Neural progenitor cell (in vitro differentiated cells): Measurements from ENCODE around the gene CCL24. TPM values are rescaled to one million over a fixed set of nuclear protein-coding genes. Genes with fewer than 3 reads are reported as not detected.
"Not testable (repeated sequence)": the region's sequence is repeated elsewhere in the genome, so short reads cannot be mapped to it uniquely, and the experiment has no call there.

Experiments used
- DNase-seq: peaks from one replicate; pipeline ENCODE4 v3.0.0-alpha.2; 2016; ENCODE audit warnings: low spot score
- H2AFZ ChIP-seq: fragments of 200-600 bp; sonication (generic); replicated peaks from 2 replicates; pipeline ENCODE4 v1.6.1; 2016; ENCODE audit warnings: antibody characterized with exemption
- H3F3A ChIP-seq: fragments of 200-600 bp; sonication (generic); 2 replicates; pipeline ENCODE4 v1.6.1; 2016; ENCODE audit warnings: antibody characterized with exemption, low read depth
- H3K27ac ChIP-seq: fragments of 200-600 bp; sonication (generic); 2 replicates; pipeline ENCODE4 v1.5.1; 2016; ENCODE audit warnings: mild to moderate bottlenecking
- H3K27me3 ChIP-seq: fragments of 200-600 bp; sonication (generic); 2 replicates; pipeline ENCODE4 v1.6.1; 2016; ENCODE audit warnings: mild to moderate bottlenecking, moderate library complexity
- H3K36me3 ChIP-seq: fragments of 200-600 bp; sonication (generic); 2 replicates; pipeline ENCODE4 v1.5.1; 2016
- H3K4me1 ChIP-seq: fragments of 200-600 bp; sonication (generic); 2 replicates; pipeline ENCODE4 v1.6.1; 2016; ENCODE audit warnings: mixed run types
- H3K4me2 ChIP-seq: fragments of 200-600 bp; sonication (generic); 2 replicates; pipeline ENCODE4 v1.6.1; 2016
- H3K4me3 ChIP-seq: fragments of 200-600 bp; sonication (generic); 2 replicates; pipeline ENCODE4 v1.5.1; 2016
- H3K79me2 ChIP-seq: fragments of 200-600 bp; sonication (generic); 2 replicates; pipeline ENCODE4 v1.6.1; 2016; ENCODE audit warnings: low read depth
- H3K9ac ChIP-seq: fragments of 200-600 bp; sonication (generic); 2 replicates; pipeline ENCODE4 v1.6.1; 2016
- H3K9me3 ChIP-seq: fragments of 200-600 bp; sonication (generic); 2 replicates; pipeline ENCODE4 v1.5.1; 2016; ENCODE audit warnings: low read depth
- H4K20me1 ChIP-seq: fragments of 200-600 bp; sonication (generic); 2 replicates; pipeline ENCODE4 v1.6.1; 2016; ENCODE audit warnings: low read depth
- H3K27ac Mint-ChIP-seq: 3 replicates; pipeline ENCODE4 v1.8.0; 2021; ENCODE audit warnings: mixed read lengths
- H3K27me3 Mint-ChIP-seq: 2 replicates; pipeline ENCODE4 v1.8.0; 2022; ENCODE audit warnings: low read depth, mild to moderate bottlenecking, inconsistent platforms, moderate library complexity, mixed read lengths; ENCODE audit not compliant: insufficient read depth
- H3K36me3 Mint-ChIP-seq: 3 replicates; pipeline ENCODE4 v1.8.0; 2021; ENCODE audit warnings: mixed read lengths
- H3K4me1 Mint-ChIP-seq: 3 replicates; pipeline ENCODE4 v1.8.0; 2021; ENCODE audit warnings: mixed read lengths
- H3K4me3 Mint-ChIP-seq: 3 replicates; pipeline ENCODE4 v1.8.0; 2021; ENCODE audit warnings: mild to moderate bottlenecking, moderate library complexity, mixed read lengths
- H3K9me3 Mint-ChIP-seq: 3 replicates; pipeline ENCODE4 v1.8.0; 2020; ENCODE audit warnings: mixed read lengths
- CTCF ChIP-seq: fragments of 200-600 bp; sonication (generic); IDR thresholded peaks from 2 replicates; pipeline ENCODE4 v1.5.1; 2017; ENCODE audit warnings: antibody characterized with exemption, mild to moderate bottlenecking
- EZH2 ChIP-seq: fragments of 200-600 bp; sonication (generic); IDR thresholded peaks from 2 replicates; pipeline ENCODE4 v1.6.1; 2017; ENCODE audit warnings: antibody characterized with exemption, mild to moderate bottlenecking, moderate library complexity
- EZH2phosphoT487 ChIP-seq: fragments of 200-600 bp; sonication (generic); IDR thresholded peaks from 2 replicates; pipeline ENCODE4 v1.6.1; 2017; ENCODE audit warnings: antibody characterized with exemption
- total RNA-seq: library from RNA; depleted of rRNA; stranded (reverse); fragments of >200 nt; gene quantifications from 2 replicates; pipeline ENCODE4 v1.2.3, GENCODE V29; 2015; ENCODE audit warnings: low replicate concordance

CCL24 gene
- total RNA-seq, 1 donor from 2014 or later: not detected

- TF ChIP-seq EZH2 (no peak), CTCF (no peak)
- Mint-ChIP-seq H3K4me3 (no peak overlapping the region), H3K36me3 (no peaks in the 10 kb centered on the region), H3K27me3 (no peaks in the 10 kb centered on the region), H3K27ac (no peak overlapping the region), H3K4me1 (peaks cover 3% of the 10 kb centered on the region), H3K9me3 (no peaks in the 10 kb centered on the region)
- Histone ChIP-seq H3F3A (no peaks in the 10 kb centered on the region), H3K27ac (no peak overlapping the region), H3K36me3 (no peaks in the 10 kb centered on the region), H3K27me3 (no peaks in the 10 kb centered on the region), H3K4me2 (no peak overlapping the region), H3K4me1 (no peaks in the 10 kb centered on the region), H2AFZ (no peak overlapping the region), H3K79me2 (no peaks in the 10 kb centered on the region), H4K20me1 (no peaks in the 10 kb centered on the region), H3K4me3 (no peak overlapping the region), H3K9me3 (no peaks in the 10 kb centered on the region), H3K9ac (no peak overlapping the region)
- no peak for DNase-seq
Measured at GRCh38 chr7:75849573-75849972, 36.0 kb upstream of the CCL24 start.

GRCh38 chr7:75847707-75848106, 34.1 kb upstream of the CCL24 start:
- Mint-ChIP-seq H3K4me3 (no peak overlapping the region), H3K27me3 (no peaks in the 10 kb centered on the region), H3K36me3 (no peaks in the 10 kb centered on the region), H3K9me3 (no peaks in the 10 kb centered on the region), H3K27ac (no peak overlapping the region), H3K4me1 (no peaks in the 10 kb centered on the region)
- no peak overlapping the region for H3K27ac ChIP-seq
- no peak overlapping the region for H3K4me3 ChIP-seq
- no peaks in the 10 kb centered on the region for H3K9me3 ChIP-seq
- TF ChIP-seq CTCF (no peak), EZH2phosphoT487 (no peak), EZH2 (no peak)
- H3K79me2 ChIP-seq: no peaks in the 10 kb centered on the region
- H4K20me1 ChIP-seq: no peaks in the 10 kb centered on the region
- no peak for DNase-seq
- H3K27me3 ChIP-seq: no peaks in the 10 kb centered on the region
- H3K36me3 ChIP-seq: no peaks in the 10 kb centered on the region
- H3F3A ChIP-seq: no peaks in the 10 kb centered on the region
- H3K9ac ChIP-seq: no peak overlapping the region
- peak overlapping the region; percentile 26 for H2AFZ ChIP-seq
- no peak overlapping the region for H3K4me2 ChIP-seq
- H3K4me1 ChIP-seq: no peaks in the 10 kb centered on the region

- not testable (repeated sequence) for H3K4me2 ChIP-seq, H3K9ac ChIP-seq, H3K4me1 ChIP-seq, H3K9me3 Mint-ChIP-seq, H3F3A ChIP-seq, H3K36me3 Mint-ChIP-seq, H3K4me3 ChIP-seq, DNase-seq, H2AFZ ChIP-seq, H3K27ac Mint-ChIP-seq, H4K20me1 ChIP-seq, H3K27me3 Mint-ChIP-seq, H3K9me3 ChIP-seq, H3K4me3 Mint-ChIP-seq, H3K4me1 Mint-ChIP-seq, H3K27me3 ChIP-seq, H3K36me3 ChIP-seq, H3K79me2 ChIP-seq, H3K27ac ChIP-seq
Measured at GRCh38 chr7:75845132-75845531, 31.5 kb upstream of the CCL24 start.

GRCh38 chr7:75844158-75844557, 30.6 kb upstream of the CCL24 start:
- no peak for DNase-seq
- Histone ChIP-seq H3K27ac (no peak overlapping the region), H3K79me2 (no peaks in the 10 kb centered on the region), H2AFZ (no peak overlapping the region), H3K4me3 (no peak overlapping the region), H3K9me3 (no peaks in the 10 kb centered on the region), H4K20me1 (no peaks in the 10 kb centered on the region), H3K9ac (no peak overlapping the region), H3K27me3 (no peaks in the 10 kb centered on the region), H3K4me2 (no peak overlapping the region), H3F3A (no peaks in the 10 kb centered on the region), H3K36me3 (no peaks in the 10 kb centered on the region), H3K4me1 (no peaks in the 10 kb centered on the region)
- no peaks in the 10 kb centered on the region for H3K4me1 Mint-ChIP-seq
- H3K27me3 Mint-ChIP-seq: peaks cover 4% of the 10 kb centered on the region
- no peaks in the 10 kb centered on the region for H3K36me3 Mint-ChIP-seq
- no peaks in the 10 kb centered on the region for H3K9me3 Mint-ChIP-seq
- no peak for TF ChIP-seq EZH2phosphoT487
- no peak for TF ChIP-seq CTCF
- TF ChIP-seq EZH2: no peak
- H3K4me3 Mint-ChIP-seq: no peak overlapping the region
- no peak overlapping the region for H3K27ac Mint-ChIP-seq
